ENCODE data around the gene CINP.

DNA sequence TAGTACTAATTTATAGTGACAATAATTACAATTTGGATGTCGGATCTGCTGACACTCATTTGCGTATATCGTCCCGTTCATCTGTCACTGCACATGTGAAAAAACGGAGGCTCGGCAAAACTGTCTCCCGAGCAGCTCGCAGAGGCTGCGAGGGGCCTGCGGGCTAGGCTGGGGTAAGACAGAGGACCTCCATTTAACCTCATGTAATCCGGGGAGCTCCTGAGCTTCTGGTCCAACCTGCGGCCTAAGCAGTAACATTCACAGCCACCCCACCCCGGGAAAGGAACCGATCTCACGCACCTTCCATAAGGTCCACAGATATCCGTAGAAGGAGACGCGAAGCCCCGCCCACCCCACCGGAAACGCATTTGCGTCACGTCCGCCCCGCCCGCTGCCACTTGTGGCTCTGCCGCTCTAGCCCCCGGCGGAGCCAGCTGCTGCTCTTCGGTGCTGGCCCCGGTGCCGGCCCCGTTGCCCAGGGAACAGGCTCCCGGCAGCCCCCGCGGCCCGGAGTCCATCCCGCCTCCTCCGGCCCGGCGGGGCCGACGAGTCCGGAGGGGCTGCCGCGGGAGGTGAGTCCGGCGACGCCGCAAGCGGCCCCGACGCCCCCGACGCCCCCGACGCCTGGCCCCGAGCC is at the start of gene CINP, which contains the start of gene TECPR2:
- TF ChIP-seq POLR2A (IDR thresholded peaks at IDR 0.05) = peak; percentile 76
- TF ChIP-seq, protein P1, sequence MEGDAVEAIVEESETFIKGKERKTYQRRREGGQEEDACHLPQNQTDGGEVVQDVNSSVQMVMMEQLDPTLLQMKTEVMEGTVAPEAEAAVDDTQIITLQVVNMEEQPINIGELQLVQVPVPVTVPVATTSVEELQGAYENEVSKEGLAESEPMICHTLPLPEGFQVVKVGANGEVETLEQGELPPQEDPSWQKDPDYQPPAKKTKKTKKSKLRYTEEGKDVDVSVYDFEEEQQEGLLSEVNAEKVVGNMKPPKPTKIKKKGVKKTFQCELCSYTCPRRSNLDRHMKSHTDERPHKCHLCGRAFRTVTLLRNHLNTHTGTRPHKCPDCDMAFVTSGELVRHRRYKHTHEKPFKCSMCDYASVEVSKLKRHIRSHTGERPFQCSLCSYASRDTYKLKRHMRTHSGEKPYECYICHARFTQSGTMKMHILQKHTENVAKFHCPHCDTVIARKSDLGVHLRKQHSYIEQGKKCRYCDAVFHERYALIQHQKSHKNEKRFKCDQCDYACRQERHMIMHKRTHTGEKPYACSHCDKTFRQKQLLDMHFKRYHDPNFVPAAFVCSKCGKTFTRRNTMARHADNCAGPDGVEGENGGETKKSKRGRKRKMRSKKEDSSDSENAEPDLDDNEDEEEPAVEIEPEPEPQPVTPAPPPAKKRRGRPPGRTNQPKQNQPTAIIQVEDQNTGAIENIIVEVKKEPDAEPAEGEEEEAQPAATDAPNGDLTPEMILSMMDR (IDR thresholded peaks at IDR 0.05) = no peak
